Prostate gland (tissue), 2 donors: ENCODE measurements around the gene ATG4D. TPM values are rescaled to one million over a fixed set of nuclear protein-coding genes. Genes with fewer than 3 reads are reported as not detected.
A peak's percentile ranks its signal among the peaks of the same experiment; 100 is the strongest.
"Not testable (repeated sequence)": the region's sequence is repeated elsewhere in the genome, so short reads cannot be mapped to it uniquely, and the experiment has no call there.

ENCODE experiments used
- DNase-seq: peaks from one replicate; pipeline ENCODE4 v3.0.0-alpha.2; 2019; ENCODE audit warnings: low spot score
- H3K27ac ChIP-seq, 2 donors: fragments of 200-600 bp; sonication (generic); 2 replicates each; pipeline ENCODE4 v1.5.1; 2017 to 2019
- H3K27me3 ChIP-seq: fragments of 200-600 bp; sonication (generic); replicated peaks from 2 replicates; pipeline ENCODE4 v1.5.1; 2019; ENCODE audit not compliant: insufficient read depth
- H3K36me3 ChIP-seq, 2 donors: fragments of 200-600 bp; sonication (generic); 1 replicate in 1 of 2; 2 replicates in 1 of 2; pipeline versions ENCODE4 v1.5.1 to v1.8.1; 2017 to 2019
- H3K4me1 ChIP-seq: fragments of 200-600 bp; sonication (generic); replicated peaks from 2 replicates; pipeline ENCODE4 v1.5.1; 2019
- H3K4me3 ChIP-seq, 2 donors: fragments of 200-600 bp; sonication (generic); 2 replicates each; pipeline ENCODE4 v1.5.1; 2017 to 2019
- H3K9me3 ChIP-seq: fragments of 200-600 bp; sonication (generic); 2 replicates; pipeline ENCODE4 v1.5.1; 2017
- POLR2A ChIP-seq: fragments of 450-650 bp; IDR thresholded peaks from one replicate; pipeline ENCODE4 v1.6.1; 2016; ENCODE audit warnings: antibody characterized with exemption, mild to moderate bottlenecking
- POLR2AphosphoS5 ChIP-seq: sonication (generic); formaldehyde crosslinking; IDR thresholded peaks from one replicate; pipeline ENCODE4 v1.6.1; 2017; ENCODE audit warnings: antibody characterized with exemption
- WGBS: methylation state at CpG from one replicate; pipeline ENCODE4 v1.1.5; 2018; 5-methylcytosine and 5-hydroxymethylcytosine counted together
- intact Hi-C: fragments of 100-400 bp; cut with DNase I; formaldehyde crosslinking; loops from one replicate; pipeline ENCODE4 v1.14.2; 2022
- total RNA-seq, 2 donors: library from RNA; depleted of rRNA; stranded (reverse); fragments of >200 nt; gene quantifications; one replicate each; pipeline ENCODE4 v1.1.0, GENCODE V29; 2016
- TF ChIP-seq, protein P1 (sequence below), 4 experiments: fragments of 200-600 bp in 2 of 4; fragments of 450-650 bp in 2 of 4; sonication (generic) in 2 of 4; IDR thresholded peaks; 1 replicate in 3 of 4; 2 replicates in 1 of 4; pipeline ENCODE4 v1.5.1; 2016 to 2019; ENCODE audit warnings: antibody characterized with exemption in 4 of 4, mild to moderate bottlenecking in 2 of 4, moderate library complexity in 2 of 4

ATG4D gene
- total RNA-seq, 2 donors from 2014 or later, result 36.3 to 57.9 TPM

DNA sequence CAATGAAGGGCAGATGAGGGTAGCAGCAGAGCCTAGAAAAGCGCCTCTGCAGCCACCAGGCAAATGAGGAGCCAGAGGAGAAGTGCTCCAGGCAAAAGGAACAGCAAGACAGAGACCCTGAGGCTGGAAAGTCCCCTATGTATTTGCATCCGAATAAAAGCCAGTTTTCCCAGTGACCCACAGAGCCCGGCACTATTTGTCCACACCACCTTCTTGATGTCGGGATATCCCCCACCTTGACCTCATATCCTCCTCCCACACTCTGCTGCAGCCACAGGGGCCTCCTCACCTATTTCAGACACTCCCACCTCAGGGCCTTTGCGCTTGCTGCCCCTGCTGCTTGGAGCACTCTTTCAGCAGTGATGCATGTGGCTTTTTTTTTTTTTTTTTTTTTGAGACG lies 6.6 kb downstream of the ATG4D start:
- 90% methylated on average over 6 of the region's 6 CpGs for WGBS
- Histone ChIP-seq H3K4me1 (no peaks in the 10 kb centered on the region), H3K9me3 (no peaks in the 10 kb centered on the region), H3K4me3 (no peak overlapping the region), H3K36me3 (peaks cover 8 to 20% of the 10 kb centered on the region in 2 donors), H3K27ac (no peak overlapping the region), H3K27me3 (no peaks in the 10 kb centered on the region)
- intact Hi-C loops, result no loop called here
- TF ChIP-seq, protein P1, sequence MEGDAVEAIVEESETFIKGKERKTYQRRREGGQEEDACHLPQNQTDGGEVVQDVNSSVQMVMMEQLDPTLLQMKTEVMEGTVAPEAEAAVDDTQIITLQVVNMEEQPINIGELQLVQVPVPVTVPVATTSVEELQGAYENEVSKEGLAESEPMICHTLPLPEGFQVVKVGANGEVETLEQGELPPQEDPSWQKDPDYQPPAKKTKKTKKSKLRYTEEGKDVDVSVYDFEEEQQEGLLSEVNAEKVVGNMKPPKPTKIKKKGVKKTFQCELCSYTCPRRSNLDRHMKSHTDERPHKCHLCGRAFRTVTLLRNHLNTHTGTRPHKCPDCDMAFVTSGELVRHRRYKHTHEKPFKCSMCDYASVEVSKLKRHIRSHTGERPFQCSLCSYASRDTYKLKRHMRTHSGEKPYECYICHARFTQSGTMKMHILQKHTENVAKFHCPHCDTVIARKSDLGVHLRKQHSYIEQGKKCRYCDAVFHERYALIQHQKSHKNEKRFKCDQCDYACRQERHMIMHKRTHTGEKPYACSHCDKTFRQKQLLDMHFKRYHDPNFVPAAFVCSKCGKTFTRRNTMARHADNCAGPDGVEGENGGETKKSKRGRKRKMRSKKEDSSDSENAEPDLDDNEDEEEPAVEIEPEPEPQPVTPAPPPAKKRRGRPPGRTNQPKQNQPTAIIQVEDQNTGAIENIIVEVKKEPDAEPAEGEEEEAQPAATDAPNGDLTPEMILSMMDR (IDR thresholded peaks at IDR 0.05), result no peak
- TF ChIP-seq POLR2A (no peak), POLR2AphosphoS5 (no peak)
- DNase-seq, result no peak

DNA sequence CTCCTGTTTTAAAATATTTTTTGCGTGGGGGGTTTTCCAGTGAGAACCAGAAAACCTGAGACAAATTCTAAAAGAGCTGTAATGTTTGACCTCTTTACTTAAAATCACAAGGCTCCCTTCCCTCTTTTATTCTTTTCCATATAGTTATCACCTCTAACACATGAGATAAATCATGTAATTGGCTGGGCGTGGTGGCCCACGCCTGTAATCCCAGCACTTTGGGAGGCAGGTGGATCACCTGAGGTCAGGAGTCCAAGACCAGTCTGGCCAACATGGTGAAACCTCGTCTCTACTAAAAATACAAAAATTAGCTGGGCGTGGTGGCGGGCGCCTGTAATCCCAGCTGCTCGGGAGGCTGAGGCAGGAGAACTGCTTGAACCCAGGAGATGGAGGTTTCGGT lies 7.3 kb downstream of the ATG4D start:
- H3K4me3 ChIP-seq, intact Hi-C loops, H3K9me3 ChIP-seq, H3K27me3 ChIP-seq, DNase-seq, H3K4me1 ChIP-seq, H3K27ac ChIP-seq: not testable (repeated sequence)
- peaks cover 8 to 20% of the 10 kb centered on the region in 2 donors for H3K36me3 ChIP-seq
- 92% methylated on average over 9 of the region's 9 CpGs for WGBS

DNA sequence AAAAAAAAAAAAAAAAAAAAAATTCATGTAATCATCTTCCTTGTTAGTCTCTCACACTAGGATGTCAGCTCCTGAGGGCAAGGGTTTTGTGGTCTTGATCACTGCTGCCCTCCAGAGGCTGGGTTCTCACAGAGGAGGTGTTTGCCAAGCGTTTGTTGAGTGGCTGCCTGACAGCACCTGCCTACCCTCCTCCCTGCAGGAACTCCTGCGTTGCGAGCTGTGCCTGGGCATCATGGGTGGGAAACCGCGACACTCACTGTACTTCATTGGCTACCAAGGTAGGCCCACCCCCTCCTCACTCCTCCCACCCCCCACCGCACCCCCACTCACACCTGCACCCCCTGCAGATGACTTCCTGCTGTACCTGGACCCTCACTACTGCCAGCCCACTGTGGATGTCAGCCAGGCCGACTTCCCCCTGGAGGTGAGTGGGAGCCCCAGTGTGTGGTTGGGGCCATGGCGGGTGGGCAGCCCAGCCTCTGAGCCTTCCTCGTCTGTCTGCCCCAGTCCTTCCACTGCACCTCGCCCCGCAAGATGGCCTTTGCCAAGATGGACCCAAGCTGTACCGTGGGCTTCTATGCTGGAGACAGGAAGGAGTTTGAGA lies 8.1 kb downstream of the ATG4D start:
- Histone ChIP-seq H3K4me1 (no peaks in the 10 kb centered on the region), H3K27ac (no peak overlapping the region), H3K9me3 (no peaks in the 10 kb centered on the region), H3K36me3 (peaks cover 8 to 18% of the 10 kb centered on the region in 2 donors), H3K27me3 (no peaks in the 10 kb centered on the region), H3K4me3 (no peak overlapping the region)
- WGBS, result 95% methylated on average over 10 of the region's 12 CpGs
- TF ChIP-seq POLR2AphosphoS5 (no peak), POLR2A (no peak)
- TF ChIP-seq, protein P1 (IDR thresholded peaks at IDR 0.05), result peak in 1 of 4 experiments; percentile 21
- DNase-seq, result no peak
- intact Hi-C loops, result no loop called here

DNA sequence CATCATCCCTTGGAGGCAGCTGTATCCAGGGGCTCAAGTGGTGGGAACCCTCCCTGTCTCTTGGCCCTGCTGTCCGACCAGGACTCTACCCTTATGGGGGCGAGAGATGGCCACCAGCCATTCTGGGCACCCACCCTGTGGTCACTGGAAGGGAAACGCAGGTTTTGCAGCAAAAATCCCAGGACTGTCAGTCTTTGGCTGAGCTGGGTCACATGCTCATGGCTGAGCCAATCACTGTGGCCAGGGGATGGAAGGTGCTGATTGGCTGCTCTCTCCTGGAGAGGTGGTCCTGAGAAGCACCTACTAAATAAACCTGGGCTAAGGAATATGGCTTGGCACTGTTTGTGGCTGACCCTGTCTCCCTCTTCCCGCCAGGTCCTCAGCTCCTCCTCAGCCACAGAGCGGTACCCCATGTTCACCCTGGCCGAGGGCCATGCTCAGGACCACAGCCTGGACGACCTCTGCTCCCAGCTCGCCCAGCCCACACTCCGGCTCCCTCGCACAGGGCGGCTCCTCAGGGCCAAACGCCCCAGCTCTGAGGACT lies 8.9 kb downstream of the ATG4D start:
- WGBS, result 79% methylated on average over 12 of the region's 12 CpGs
- Histone ChIP-seq H3K27me3 (no peaks in the 10 kb centered on the region), H3K27ac (no peak overlapping the region), H3K36me3 (peaks cover 10 to 14% of the 10 kb centered on the region in 2 donors), H3K4me3 (no peak overlapping the region), H3K9me3 (no peaks in the 10 kb centered on the region), H3K4me1 (no peaks in the 10 kb centered on the region)
- DNase-seq, result no peak
- intact Hi-C loops, result no loop called here
- TF ChIP-seq POLR2AphosphoS5 (no peak), POLR2A (no peak)
- TF ChIP-seq, protein P1 (IDR thresholded peaks at IDR 0.05), result no peak

DNA sequence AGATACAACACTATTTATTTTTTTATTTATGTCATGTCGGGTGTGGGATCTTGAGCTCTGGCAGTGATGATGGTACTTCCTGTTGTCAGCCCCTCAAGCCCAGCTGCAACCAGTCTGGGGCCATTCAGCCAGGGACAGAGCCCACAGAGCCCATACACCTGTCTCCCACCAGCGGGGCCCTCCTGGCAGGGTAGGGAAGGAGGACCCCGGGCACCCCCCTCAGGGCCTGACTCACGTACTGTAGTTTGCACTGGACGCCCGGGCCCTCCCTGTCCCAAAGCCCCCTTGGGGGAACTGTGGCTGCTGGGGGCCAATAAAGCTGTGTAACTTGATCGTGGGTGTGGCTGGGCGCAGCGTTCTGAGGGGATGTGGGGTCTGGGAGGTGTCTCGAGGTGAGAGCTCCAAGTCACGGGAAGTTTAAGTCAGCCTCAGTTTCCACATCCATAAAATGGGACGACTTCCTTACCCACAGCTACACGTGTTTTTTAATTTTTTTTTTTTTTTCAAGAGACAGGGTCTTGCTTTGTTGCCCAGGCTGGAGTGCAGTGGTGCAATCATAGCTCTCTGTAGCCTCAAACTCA lies 9.5 kb downstream of the ATG4D start:
- intact Hi-C loops, result no loop called here

More for the DNA sequence above, 9.5 kb downstream of the ATG4D start:
- Histone ChIP-seq H3K27ac (no peak overlapping the region), H3K4me1 (no peaks in the 10 kb centered on the region), H3K36me3 (peaks cover 9 to 16% of the 10 kb centered on the region in 2 donors), H3K9me3 (no peaks in the 10 kb centered on the region), H3K27me3 (no peaks in the 10 kb centered on the region), H3K4me3 (no peak overlapping the region)
- WGBS, result 74% methylated on average over 13 of the region's 13 CpGs
- TF ChIP-seq, protein P1 (IDR thresholded peaks at IDR 0.05), result no peak
- no peak for TF ChIP-seq POLR2A
- no peak for TF ChIP-seq POLR2AphosphoS5
- no peak for DNase-seq
